GM19351 (cell line): Measurements from ENCODE around the gene C1S.
"Not testable (repeated sequence)": the region's sequence is repeated elsewhere in the genome, so short reads cannot be mapped to it uniquely, and the experiment has no call there.

Source experiments
- ATAC-seq: cut with Tn5 transposase; IDR thresholded peaks from one replicate; pipeline ENCODE4 v1.9.1; 2021; ENCODE audit warnings: mild to moderate bottlenecking, moderate library complexity; ENCODE audit not compliant: unreplicated experiment

The C1S gene

GRCh38 chr12:7101047-7101693 lies 40.7 kb downstream of the C1S start:
- ATAC-seq = no peak

DNA sequence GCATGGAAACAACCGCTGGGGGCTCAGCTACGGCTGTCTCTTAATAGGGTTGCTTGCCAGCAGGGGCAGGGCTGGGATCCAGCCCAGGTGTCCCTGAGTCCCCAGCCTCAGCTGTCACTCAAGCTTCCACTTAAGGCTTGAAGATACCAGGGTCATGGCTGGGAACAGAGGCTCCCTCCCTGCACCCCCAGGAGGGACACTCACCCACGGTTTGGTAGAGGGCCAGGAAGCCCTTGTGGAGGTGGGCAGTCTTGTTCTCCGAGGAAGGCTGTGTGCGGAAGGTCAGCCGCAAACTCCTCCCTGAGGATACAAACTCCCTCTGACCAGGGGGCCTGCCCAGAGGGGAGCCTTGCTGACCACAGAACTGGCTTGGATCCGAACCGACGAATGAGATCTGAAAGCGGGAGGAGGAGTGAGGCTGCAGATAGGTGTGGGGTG lies 41.2 kb downstream of the C1S start:
- no peak for ATAC-seq

DNA sequence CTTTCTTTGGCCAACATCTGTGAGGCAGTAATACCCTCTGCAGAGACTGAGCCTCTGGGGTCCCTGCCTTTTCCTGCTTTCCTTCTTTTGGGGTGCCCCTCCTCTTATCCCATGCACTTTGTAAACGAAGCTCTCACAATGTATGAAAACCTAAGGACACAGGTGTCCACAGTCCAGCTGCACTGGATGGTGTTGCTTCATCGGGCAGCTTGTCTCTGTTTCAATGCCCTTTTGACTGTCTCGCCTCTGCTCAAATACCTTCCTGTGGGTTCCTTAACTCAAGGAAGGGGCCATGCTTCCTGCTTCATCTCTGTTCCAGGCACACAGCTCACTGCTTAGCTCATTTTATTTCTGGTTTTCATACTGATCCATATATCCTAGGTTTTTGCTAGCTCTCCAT lies 42.1 kb downstream of the C1S start:
- no peak for ATAC-seq

GRCh38 chr12:7103837-7104584 lies 43.5 kb downstream of the C1S start:
- no peak for ATAC-seq

GRCh38 chr12:7106082-7106481 lies 45.6 kb downstream of the C1S start:
- no peak for ATAC-seq

GRCh38 chr12:7107181-7107580 lies 46.7 kb downstream of the C1S start:
- not testable (repeated sequence) for ATAC-seq

- peak; percentile 1 for ATAC-seq
These were observed 47.1 kb downstream of the C1S start for GRCh38 chr12:7107636-7108002.

DNA sequence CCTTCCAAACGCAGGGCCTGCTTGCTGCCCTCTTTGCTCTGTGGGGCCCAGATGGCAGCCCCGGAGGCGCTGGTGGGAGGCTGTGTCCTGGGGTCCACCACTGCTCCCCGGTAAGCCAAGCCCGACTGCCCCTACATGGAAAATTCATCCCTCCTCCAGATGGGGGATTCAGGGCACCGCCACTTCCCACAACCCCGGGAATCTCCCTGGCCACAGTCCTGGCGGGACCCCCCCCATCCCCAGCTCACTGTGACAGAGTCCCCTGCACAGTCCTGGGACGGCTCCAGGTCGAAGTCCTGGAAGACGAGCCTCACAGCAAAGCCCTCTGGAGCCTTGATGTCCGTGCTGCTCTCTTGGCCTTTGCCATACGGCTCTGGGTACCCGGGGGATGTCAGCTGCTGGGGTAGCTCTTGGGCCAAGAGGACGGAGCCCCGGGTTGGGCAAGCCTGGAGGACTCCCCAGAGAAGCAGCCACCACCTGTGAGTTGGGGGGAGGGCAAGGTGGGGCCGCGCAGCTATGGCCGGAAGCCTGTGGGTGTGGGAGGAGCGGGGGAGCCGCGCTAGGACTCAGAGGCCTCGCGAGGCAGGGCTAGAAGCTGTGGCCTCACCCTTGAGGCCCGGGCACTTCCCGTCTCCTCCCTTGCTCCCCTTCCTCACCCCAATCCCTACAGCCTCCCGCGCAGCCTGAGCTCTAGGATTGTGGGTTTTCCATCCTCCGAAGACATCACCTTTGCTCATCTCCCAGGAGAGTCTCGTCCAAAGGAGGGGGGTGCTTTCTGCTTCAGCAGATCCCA lies 47.7 kb downstream of the C1S start:
- peak; percentile 89 for ATAC-seq

- ATAC-seq = peak; percentile 30
These were observed 48.5 kb downstream of the C1S start, which contains the start of gene C1RL for GRCh38 chr12:7108796-7109571. Gene C1RL (minus strand): TSS chr12:7109214. CDS start chr12:7109180, 34 bp downstream.

GRCh38 chr12:7109572-7109920 lies 49.0 kb downstream of the C1S start:
- ATAC-seq = no peak

GRCh38 chr12:7110661-7111060 lies 50.1 kb downstream of the C1S start:
- ATAC-seq = no peak

GRCh38 chr12:7112041-7112440 lies 51.5 kb downstream of the C1S start:
- ATAC-seq = no peak

GRCh38 chr12:7113389-7113871 lies 52.9 kb downstream of the C1S start:
- no peak for ATAC-seq

DNA sequence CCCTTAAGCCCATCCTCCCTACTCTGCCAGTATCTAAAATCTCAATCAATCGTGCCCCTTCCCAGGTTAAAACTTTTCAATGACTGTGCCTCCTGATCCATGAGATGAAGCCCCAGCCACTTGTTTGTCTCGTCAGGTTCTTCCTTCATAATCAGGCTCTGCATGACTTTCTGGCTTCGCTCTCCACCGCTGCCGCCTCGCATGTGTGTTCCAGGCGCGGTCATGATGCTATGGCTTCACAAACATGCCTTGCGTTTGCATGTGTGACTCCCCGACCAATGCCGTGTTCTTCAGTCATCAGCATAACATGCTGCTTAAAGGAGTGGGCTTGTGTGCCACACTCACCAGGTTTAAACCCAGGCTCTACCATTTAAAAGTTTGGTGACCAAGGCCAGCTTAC lies 53.5 kb downstream of the C1S start:
- no peak for ATAC-seq

DNA sequence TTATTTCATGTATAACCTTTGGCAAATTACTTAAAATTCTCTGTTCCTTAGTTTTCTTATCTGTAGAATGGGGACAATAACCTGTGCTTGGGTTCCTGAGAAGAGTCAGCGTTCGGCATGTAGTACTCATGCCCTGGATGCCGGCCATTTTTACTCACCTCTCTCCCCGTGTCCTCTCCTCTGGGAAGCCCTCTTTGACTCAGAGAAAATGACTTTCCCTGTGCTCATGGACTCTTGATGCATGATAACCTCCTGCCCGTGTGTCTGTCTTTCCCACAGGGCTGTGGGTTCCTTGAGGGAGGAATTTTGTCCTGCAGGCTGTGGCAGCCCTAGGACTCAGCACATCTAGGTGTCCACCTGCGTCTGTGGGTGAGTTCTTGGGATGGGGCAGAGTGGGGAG lies 54.3 kb downstream of the C1S start:
- ATAC-seq = no peak

DNA sequence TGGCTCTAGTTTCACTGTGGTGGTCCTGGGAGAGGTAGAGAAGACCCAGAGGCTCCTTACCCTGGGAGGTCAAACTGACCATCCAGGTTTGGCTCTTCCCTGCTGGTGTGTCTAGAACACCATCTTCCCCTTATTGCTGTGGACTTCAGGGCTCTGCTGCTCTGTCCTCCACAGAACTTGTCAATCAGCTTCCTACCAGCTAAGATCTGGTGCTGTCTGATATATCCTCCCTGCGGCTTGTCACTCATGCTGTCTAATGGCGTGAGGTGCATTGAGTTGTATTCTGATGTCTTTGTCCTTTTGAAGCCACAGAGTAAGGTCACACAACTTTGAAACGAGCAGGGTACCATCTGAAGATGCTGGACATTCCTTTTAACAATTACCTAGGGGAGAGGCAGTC lies 55.7 kb downstream of the C1S start:
- no peak for ATAC-seq

- ATAC-seq = no peak
These were observed 56.4 kb downstream of the C1S start for GRCh38 chr12:7116916-7117315.

DNA sequence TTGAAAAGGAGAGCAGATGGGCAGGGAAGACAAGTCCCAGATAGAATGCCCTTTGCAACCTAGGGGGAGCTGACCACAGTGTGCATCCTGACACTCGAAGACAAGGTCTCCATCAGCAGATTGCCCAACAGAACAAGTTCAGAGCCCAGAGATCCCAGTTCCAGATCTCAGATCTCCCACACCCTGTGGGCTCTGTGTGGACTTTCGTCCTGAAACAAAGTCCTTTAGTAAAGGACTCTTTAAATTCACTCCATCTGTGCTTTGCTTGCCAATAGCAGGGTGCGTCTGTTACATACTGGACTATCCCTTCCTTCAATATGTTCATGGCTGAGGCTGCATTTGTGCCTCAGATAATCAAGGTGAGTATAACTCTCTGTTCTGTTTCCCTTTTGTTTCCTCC lies 57.2 kb downstream of the C1S start:
- ATAC-seq = no peak

GRCh38 chr12:7118881-7119280 lies 58.4 kb downstream of the C1S start:
- ATAC-seq = no peak

- ATAC-seq = no peak
These were observed 59.6 kb downstream of the C1S start for GRCh38 chr12:7120166-7120565.
